ENCODE data around the gene PAFAH1B2. TPM values are rescaled to one million over a fixed set of nuclear protein-coding genes. Genes with fewer than 3 reads are reported as not detected.
"Not testable (repeated sequence)": the region's sequence is repeated elsewhere in the genome, so short reads cannot be mapped to it uniquely, and the experiment has no call there.

The PAFAH1B2 gene
- total RNA-seq, 2 experiments from 2014 or later = 48.4 to 52.1 TPM

DNA sequence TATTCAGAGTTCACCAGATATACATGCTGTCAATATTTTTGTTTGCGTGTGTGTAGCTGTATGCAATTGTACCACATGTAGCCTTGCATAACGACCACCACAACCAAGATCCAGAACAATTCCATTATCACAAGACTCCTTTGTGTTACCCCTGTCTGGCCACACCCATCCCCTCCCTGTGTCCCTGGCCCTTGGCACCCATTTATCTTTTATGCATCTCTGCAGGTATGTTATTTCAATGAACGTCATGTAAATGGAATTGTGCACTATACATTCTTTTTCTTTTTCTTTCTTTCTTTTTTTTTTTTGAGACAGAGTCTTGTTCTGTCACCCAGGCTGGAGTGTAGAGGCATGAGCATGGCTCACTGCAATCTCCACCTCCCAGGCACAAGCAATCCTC, 9.7 kb upstream of the PAFAH1B2 start:
- Mint-ChIP-seq H3K27ac (no peak overlapping the region), H3K27me3 (peaks cover 3% of the 10 kb centered on the region), H3K4me1 (no peaks in the 10 kb centered on the region), H3K4me3 (no peak overlapping the region), H3K9me3 (no peaks in the 10 kb centered on the region), H3K36me3 (ENCODE audit: low read depth) (no peaks in the 10 kb centered on the region)
- POLR2A ChIA-PET = no interaction called here
- CTCF ChIA-PET = interaction anchor here (1.4 to 1.6 kb wide), 2 partner anchors 9 to 12 kb away, joined by 3 to 4 read pairs; no protein-coding TSS in a partner anchor
- DNase-seq = no peak

DNA sequence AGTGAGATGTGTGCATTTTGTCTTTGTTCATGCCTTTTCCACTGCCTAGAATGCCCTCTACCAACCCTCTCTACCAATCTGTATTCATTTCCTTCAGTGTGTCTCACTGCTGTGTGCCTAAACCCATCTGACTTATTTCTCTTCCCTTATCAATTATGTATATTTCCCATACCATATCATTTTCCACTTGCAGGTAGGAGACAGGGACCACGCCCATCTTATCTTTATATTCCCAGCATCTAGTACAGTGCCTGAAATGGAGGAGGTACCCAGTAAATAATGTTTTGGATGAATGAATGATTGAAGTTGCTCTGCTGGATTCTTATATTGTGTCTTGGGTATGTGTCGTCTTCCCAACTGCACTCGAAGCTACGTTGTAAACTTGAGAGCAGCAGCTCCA, 9.1 kb upstream of the PAFAH1B2 start:
- H3K36me3 Mint-ChIP-seq (ENCODE audit: low read depth); H3K27ac Mint-ChIP-seq; H3K27me3 Mint-ChIP-seq; DNase-seq; H3K4me1 Mint-ChIP-seq; H3K4me3 Mint-ChIP-seq; CTCF ChIA-PET; POLR2A ChIA-PET; H3K9me3 Mint-ChIP-seq: not testable (repeated sequence)

GRCh38 chr11:117137223-117138086, 6.6 kb upstream of the PAFAH1B2 start:
- DNase-seq; POLR2A ChIA-PET; CTCF ChIA-PET; H3K4me3 Mint-ChIP-seq; H3K9me3 Mint-ChIP-seq; H3K4me1 Mint-ChIP-seq; H3K36me3 Mint-ChIP-seq (ENCODE audit: low read depth); H3K27ac Mint-ChIP-seq: not testable (repeated sequence)
- H3K27me3 Mint-ChIP-seq = peaks cover 26% of the 10 kb centered on the region

GRCh38 chr11:117143390-117143789, 697 bp upstream of the PAFAH1B2 start:
- H3K4me3 Mint-ChIP-seq = peak overlapping the region; percentile 98
- H3K27ac Mint-ChIP-seq = peak overlapping the region; percentile 94
- DNase-seq = peak; percentile 35
- ChIA-PET POLR2A (no interaction called here), CTCF (interaction anchor here (0.6 to 2.0 kb wide), 7 partner anchors 9 to 401 kb away, joined by 3 to 13 read pairs (median 3); partner anchors contain the start of genes APOA5 and SIK3)
- peaks cover 23% of the 10 kb centered on the region for H3K27me3 Mint-ChIP-seq
- peaks cover 2% of the 10 kb centered on the region for H3K9me3 Mint-ChIP-seq
- H3K36me3 Mint-ChIP-seq (ENCODE audit: low read depth) = peaks cover 29% of the 10 kb centered on the region
- peaks cover 44% of the 10 kb centered on the region for H3K4me1 Mint-ChIP-seq

GRCh38 chr11:117144477-117145392, 648 bp downstream of the PAFAH1B2 start:
- peak; percentile 34 for DNase-seq
- ChIA-PET CTCF (interaction anchor here (1.0 to 2.4 kb wide), 10 partner anchors 21 to 402 kb away, joined by 3 to 13 read pairs (median 4); partner anchors contain the start of genes APOA5 and SIK3), POLR2A (interaction anchor here (1.0 kb wide), 1 partner anchor 87 kb away, joined by 5 read pairs; the partner anchor contains the start of gene PCSK7)
- H3K4me1 Mint-ChIP-seq = peaks cover 47% of the 10 kb centered on the region
- H3K9me3 Mint-ChIP-seq = peaks cover 2% of the 10 kb centered on the region
- H3K27ac Mint-ChIP-seq = peak overlapping the region; percentile 90
- peaks cover 22% of the 10 kb centered on the region for H3K27me3 Mint-ChIP-seq
- H3K36me3 Mint-ChIP-seq (ENCODE audit: low read depth) = peaks cover 36% of the 10 kb centered on the region
- peak overlapping the region; percentile 98 for H3K4me3 Mint-ChIP-seq

- Mint-ChIP-seq H3K27me3 (peaks cover 15% of the 10 kb centered on the region), H3K36me3 (ENCODE audit: low read depth) (peaks cover 40% of the 10 kb centered on the region), H3K4me1 (peaks cover 48% of the 10 kb centered on the region), H3K9me3 (peaks cover 2% of the 10 kb centered on the region), H3K4me3 (peak overlapping the region; percentile 98), H3K27ac (peak overlapping the region; percentile 90)
- POLR2A ChIA-PET = interaction anchor here (0.6 to 1.0 kb wide), 2 partner anchors 33 to 87 kb away, joined by 3 to 5 read pairs; partner anchors contain the start of genes PCSK7 and SIDT2
- CTCF ChIA-PET = interaction anchor here (0.6 to 2.4 kb wide), 8 partner anchors 21 to 354 kb away, joined by 3 to 12 read pairs (median 4); partner anchors contain the start of gene APOA5
- peak; percentile 10 for DNase-seq
Measured at GRCh38 chr11:117145393-117145761, 1.3 kb downstream of the PAFAH1B2 start.

DNA sequence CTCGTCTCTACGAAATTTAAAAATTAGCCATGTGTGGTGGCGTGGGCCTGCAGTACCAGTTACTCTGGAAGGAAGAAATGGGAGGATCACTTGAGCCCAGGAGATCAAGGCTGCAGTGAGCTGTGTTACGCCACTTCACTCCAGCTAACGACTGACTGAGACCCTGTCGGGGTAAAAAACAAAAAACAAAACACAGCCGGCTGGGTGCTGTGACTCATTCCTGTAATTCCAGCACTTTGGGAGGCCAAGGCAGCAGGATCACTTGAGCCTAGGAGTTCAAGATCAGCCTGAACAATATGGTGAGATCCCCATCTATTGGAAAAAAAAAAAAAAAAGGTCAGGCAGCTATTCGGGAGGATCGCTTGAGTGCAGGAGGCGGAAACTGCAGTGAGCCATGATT, 2.4 kb downstream of the PAFAH1B2 start:
- Mint-ChIP-seq H3K4me1 (peaks cover 51% of the 10 kb centered on the region), H3K27me3 (peaks cover 4% of the 10 kb centered on the region), H3K27ac (peak overlapping the region; percentile 36), H3K36me3 (ENCODE audit: low read depth) (peaks cover 42% of the 10 kb centered on the region), H3K4me3 (peak overlapping the region; percentile 98), H3K9me3 (peaks cover 2% of the 10 kb centered on the region)
- CTCF ChIA-PET = interaction anchor here (0.6 to 1.5 kb wide), 4 partner anchors 14 to 82 kb away, joined by 3 to 5 read pairs (median 4); no protein-coding TSS in a partner anchor
- DNase-seq = no peak
- POLR2A ChIA-PET = no interaction called here

- POLR2A ChIA-PET = no interaction called here
- Mint-ChIP-seq H3K4me3 (no peak overlapping the region), H3K9me3 (no peaks in the 10 kb centered on the region), H3K36me3 (ENCODE audit: low read depth) (peaks cover 32% of the 10 kb centered on the region), H3K4me1 (peaks cover 21% of the 10 kb centered on the region), H3K27ac (peak overlapping the region; percentile 54), H3K27me3 (no peaks in the 10 kb centered on the region)
- no peak for DNase-seq
- CTCF ChIA-PET = interaction anchor here (1.2 to 1.4 kb wide), 2 partner anchors 278 to 299 kb away, joined by 3 read pairs; no protein-coding TSS in a partner anchor
Measured at GRCh38 chr11:117152066-117152465, 8.0 kb downstream of the PAFAH1B2 start.

GRCh38 chr11:117154468-117154867, 10.4 kb downstream of the PAFAH1B2 start:
- POLR2A ChIA-PET = no interaction called here
- CTCF ChIA-PET = no interaction called here
- peaks cover 19% of the 10 kb centered on the region for H3K4me1 Mint-ChIP-seq

DNA sequence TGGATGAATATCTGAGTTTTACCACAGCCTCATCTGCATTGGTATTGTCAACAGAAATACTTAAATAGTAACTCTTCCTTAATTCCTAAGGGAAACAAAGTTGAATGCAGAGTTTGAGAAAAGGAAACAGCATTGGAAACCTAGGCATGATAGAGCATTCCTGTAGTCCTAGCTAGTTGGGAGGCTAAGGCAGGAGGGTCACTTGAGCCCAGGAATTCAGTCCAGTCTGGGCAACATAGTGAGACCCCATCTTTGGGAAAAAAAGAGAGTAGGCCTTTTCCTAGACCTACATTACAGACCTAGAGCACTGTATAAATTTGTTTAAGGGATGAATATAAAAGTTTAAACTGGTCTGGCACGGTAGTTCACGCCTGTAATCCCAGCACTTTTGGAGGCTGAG, 13.4 kb downstream of the PAFAH1B2 start:
- peaks cover 10% of the 10 kb centered on the region for H3K4me1 Mint-ChIP-seq
- ChIA-PET POLR2A (no interaction called here), CTCF (interaction anchor here (0.6 to 0.9 kb wide), 2 partner anchors 16 to 291 kb away, joined by 3 to 4 read pairs; no protein-coding TSS in a partner anchor)
- no peak for DNase-seq
- H3K27ac Mint-ChIP-seq = peak overlapping the region; percentile 31
- no peak overlapping the region for H3K4me3 Mint-ChIP-seq
- H3K27me3 Mint-ChIP-seq = no peaks in the 10 kb centered on the region
- H3K9me3 Mint-ChIP-seq = no peaks in the 10 kb centered on the region
- peaks cover 29% of the 10 kb centered on the region for H3K36me3 Mint-ChIP-seq (ENCODE audit: low read depth)

More at GRCh38 chr11:117154468-117154867, 10.4 kb downstream of the PAFAH1B2 start:
- no peak overlapping the region for H3K27ac Mint-ChIP-seq
- H3K36me3 Mint-ChIP-seq (ENCODE audit: low read depth) = peaks cover 23% of the 10 kb centered on the region
- no peak for DNase-seq
- no peak overlapping the region for H3K4me3 Mint-ChIP-seq
- H3K9me3 Mint-ChIP-seq = no peaks in the 10 kb centered on the region
- H3K27me3 Mint-ChIP-seq = no peaks in the 10 kb centered on the region

DNA sequence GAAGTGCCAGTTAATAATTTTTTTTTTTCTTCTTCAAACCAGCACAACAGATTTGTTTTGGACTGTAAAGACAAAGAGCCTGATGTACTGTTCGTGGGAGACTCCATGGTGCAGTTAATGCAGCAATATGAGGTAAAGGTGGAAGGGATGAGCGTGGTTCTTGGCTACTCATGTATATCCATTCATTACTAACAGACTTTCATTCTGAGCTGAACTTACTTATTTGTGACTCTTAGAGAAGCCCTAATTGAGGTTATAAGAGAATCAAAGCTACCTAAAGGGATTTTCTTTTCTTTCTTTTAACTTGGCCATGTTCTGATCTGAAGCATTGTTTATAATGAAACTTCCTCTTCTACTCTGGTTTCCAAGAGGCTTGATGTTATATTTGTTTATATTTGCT, 15.8 kb downstream of the PAFAH1B2 start:
- Mint-ChIP-seq H3K27ac (no peak overlapping the region), H3K27me3 (no peaks in the 10 kb centered on the region)
- POLR2A ChIA-PET = no interaction called here

GRCh38 chr11:117160826-117161225, 16.7 kb downstream of the PAFAH1B2 start:
- Mint-ChIP-seq H3K4me3 (no peak overlapping the region), H3K9me3 (no peaks in the 10 kb centered on the region), H3K36me3 (ENCODE audit: low read depth) (peaks cover 37% of the 10 kb centered on the region), H3K27me3 (no peaks in the 10 kb centered on the region), H3K27ac (no peak overlapping the region), H3K4me1 (peaks cover 9% of the 10 kb centered on the region)
- no peak for DNase-seq
- POLR2A ChIA-PET = interaction anchor here (0.7 kb wide), 1 partner anchor 11 kb away, joined by 7 read pairs; no protein-coding TSS in a partner anchor
- CTCF ChIA-PET = interaction anchor here (0.8 to 1.9 kb wide), 5 partner anchors 9 to 71 kb away, joined by 3 to 5 read pairs (median 3); partner anchors contain the start of gene PCSK7

More for the DNA sequence above, 15.8 kb downstream of the PAFAH1B2 start:
- DNase-seq = no peak
- no peak overlapping the region for H3K4me3 Mint-ChIP-seq
- H3K4me1 Mint-ChIP-seq = peaks cover 9% of the 10 kb centered on the region
- CTCF ChIA-PET = interaction anchor here (1.0 to 1.8 kb wide), 4 partner anchors 13 to 428 kb away, joined by 3 to 5 read pairs (median 3); partner anchors contain the start of gene PCSK7
- H3K36me3 Mint-ChIP-seq (ENCODE audit: low read depth) = peaks cover 34% of the 10 kb centered on the region
- no peaks in the 10 kb centered on the region for H3K9me3 Mint-ChIP-seq
